ENCODE results near the gene CPEB3.

The CPEB3 gene

GRCh38 chr10:92014620-92015019 is 276.3 kb downstream of the CPEB3 start:
- DNase-seq, result no peak

- no peak for DNase-seq
These were observed 279.2 kb downstream of the CPEB3 start for GRCh38 chr10:92011560-92012214.

- no peak for DNase-seq
These were observed 280.7 kb downstream of the CPEB3 start for GRCh38 chr10:92010047-92010735.

GRCh38 chr10:92009445-92009844 is 281.4 kb downstream of the CPEB3 start:
- no peak for DNase-seq

GRCh38 chr10:92005978-92006377 is 284.9 kb downstream of the CPEB3 start:
- no peak for DNase-seq

- DNase-seq, result no peak
These were observed 287.6 kb downstream of the CPEB3 start for GRCh38 chr10:92003258-92003657.

GRCh38 chr10:92001995-92002394 is 288.9 kb downstream of the CPEB3 start:
- DNase-seq, result no peak

GRCh38 chr10:92001581-92001980 is 289.3 kb downstream of the CPEB3 start:
- DNase-seq, result no peak

Data from stimulated activated CD4-positive, alpha-beta T cell treated with anti-CD3 and anti-CD28 coated beads, Interleukin-12 subunit alpha, Interleukin-12 subunit beta, amount 100 ng/mL, for 4 hours (primary cell).